Transverse colon (tissue), 4 donors: ENCODE data around the gene SPRY2.

ENCODE experiments used
- POLR2A ChIP-seq: fragments of 450-650 bp; IDR thresholded peaks from one replicate; pipeline ENCODE4 v1.6.1; 2016; ENCODE audit warnings: antibody characterized with exemption, mild to moderate bottlenecking, moderate library complexity
- POLR2AphosphoS5 ChIP-seq, 3 donors: sonication (generic); formaldehyde crosslinking; IDR thresholded peaks; one replicate each; pipeline ENCODE4 v1.6.1; 2016; ENCODE audit warnings: antibody characterized with exemption in 3 of 3
- TF ChIP-seq, protein P1 (sequence below), 5 experiments: fragments of 200-600 bp in 3 of 5; fragments of 450-650 bp in 2 of 5; sonication (generic) in 3 of 5; IDR thresholded peaks; 1 replicate in 2 of 5; 2 replicates in 3 of 5; pipeline ENCODE4 v1.5.1; 2016 to 2017; ENCODE audit warnings: antibody characterized with exemption in 5 of 5, inconsistent platforms in 3 of 5, mild to moderate bottlenecking in 2 of 5, moderate library complexity in 1 of 5

DNA sequence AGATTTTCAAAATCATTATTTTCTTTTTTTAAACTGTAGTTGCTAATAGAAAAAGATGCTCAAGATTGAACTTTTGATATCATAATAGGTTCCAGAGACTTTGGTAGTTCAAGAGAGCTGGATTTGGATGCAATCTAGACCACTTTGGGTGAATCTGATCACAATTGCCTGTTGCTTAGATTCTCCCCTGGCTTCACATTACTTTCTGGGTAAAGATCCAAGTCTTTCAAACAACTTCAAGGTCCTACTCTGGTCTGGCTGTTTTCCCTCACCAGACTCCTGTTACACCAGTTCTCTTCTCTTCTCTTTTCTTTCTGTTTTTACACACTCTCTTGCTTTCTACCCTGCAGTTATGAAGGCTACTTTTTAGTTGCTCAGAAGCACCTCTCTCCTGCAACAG lies 7.4 kb upstream of the SPRY2 start:
- TF ChIP-seq, protein P1, sequence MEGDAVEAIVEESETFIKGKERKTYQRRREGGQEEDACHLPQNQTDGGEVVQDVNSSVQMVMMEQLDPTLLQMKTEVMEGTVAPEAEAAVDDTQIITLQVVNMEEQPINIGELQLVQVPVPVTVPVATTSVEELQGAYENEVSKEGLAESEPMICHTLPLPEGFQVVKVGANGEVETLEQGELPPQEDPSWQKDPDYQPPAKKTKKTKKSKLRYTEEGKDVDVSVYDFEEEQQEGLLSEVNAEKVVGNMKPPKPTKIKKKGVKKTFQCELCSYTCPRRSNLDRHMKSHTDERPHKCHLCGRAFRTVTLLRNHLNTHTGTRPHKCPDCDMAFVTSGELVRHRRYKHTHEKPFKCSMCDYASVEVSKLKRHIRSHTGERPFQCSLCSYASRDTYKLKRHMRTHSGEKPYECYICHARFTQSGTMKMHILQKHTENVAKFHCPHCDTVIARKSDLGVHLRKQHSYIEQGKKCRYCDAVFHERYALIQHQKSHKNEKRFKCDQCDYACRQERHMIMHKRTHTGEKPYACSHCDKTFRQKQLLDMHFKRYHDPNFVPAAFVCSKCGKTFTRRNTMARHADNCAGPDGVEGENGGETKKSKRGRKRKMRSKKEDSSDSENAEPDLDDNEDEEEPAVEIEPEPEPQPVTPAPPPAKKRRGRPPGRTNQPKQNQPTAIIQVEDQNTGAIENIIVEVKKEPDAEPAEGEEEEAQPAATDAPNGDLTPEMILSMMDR (IDR thresholded peaks at IDR 0.05) = no peak
- no peak for TF ChIP-seq POLR2A
- no peak for TF ChIP-seq POLR2AphosphoS5 (IDR thresholded peaks at IDR 0.05)
